C4-2B (cell line): Measurements from ENCODE around the gene COL12A1.

Experiments
- CTCF ChIP-seq: fragments of 450-650 bp; conservative IDR thresholded peaks from 2 replicates; pipeline ENCODE4 v1.5.1; 2017; ENCODE audit warnings: mild to moderate bottlenecking
- ZFX ChIP-seq: fragments of 450-650 bp; IDR thresholded peaks from 2 replicates; pipeline ENCODE4 v1.6.1; 2017

- no peak for TF ChIP-seq CTCF
- TF ChIP-seq ZFX, result no peak
Measured at GRCh38 chr6:75236630-75237029, 30.8 kb upstream of the COL12A1 start.
